ENCODE results near the gene RBFOX2.
"Not testable (repeated sequence)": the region's sequence is repeated elsewhere in the genome, so short reads cannot be mapped to it uniquely, and the experiment has no call there.

The RBFOX2 gene

GRCh38 chr22:36048911-36049677 is 20.5 kb upstream of the RBFOX2 start:
- no peak for DNase-seq (ENCODE audit: low read depth, low spot score)
- H3K4me3 ChIP-seq (ENCODE audit: low read length) = no peak overlapping the region

GRCh38 chr22:36044517-36044916 is 15.9 kb upstream of the RBFOX2 start:
- DNase-seq (ENCODE audit: low read depth, low spot score); H3K4me3 ChIP-seq (ENCODE audit: low read length): not testable (repeated sequence)

GRCh38 chr22:36042240-36042639 is 13.6 kb upstream of the RBFOX2 start:
- no peak overlapping the region for H3K4me3 ChIP-seq (ENCODE audit: low read length)
- DNase-seq (ENCODE audit: low read depth, low spot score) = no peak

DNA sequence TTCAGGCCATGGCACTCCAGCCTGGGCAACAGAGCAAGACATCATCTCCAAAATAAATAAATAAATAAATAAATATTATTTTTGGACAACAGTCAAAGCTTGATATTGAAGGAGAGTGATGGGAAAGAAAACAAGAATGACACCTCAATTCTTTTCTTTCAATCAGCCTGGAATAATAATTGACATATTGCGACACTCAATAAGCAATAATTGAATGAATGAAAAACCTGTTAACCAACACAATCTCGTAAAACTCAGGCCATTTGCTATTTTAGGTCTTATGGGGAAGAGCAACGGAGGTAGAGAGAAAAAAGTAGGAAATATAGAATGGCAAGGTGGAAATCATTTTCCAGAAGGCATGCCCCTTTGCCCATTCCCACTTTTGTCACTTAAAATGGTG is 10.5 kb upstream of the RBFOX2 start:
- DNase-seq (ENCODE audit: low read depth, low spot score) = no peak
- H3K4me3 ChIP-seq (ENCODE audit: low read length) = no peak overlapping the region

DNA sequence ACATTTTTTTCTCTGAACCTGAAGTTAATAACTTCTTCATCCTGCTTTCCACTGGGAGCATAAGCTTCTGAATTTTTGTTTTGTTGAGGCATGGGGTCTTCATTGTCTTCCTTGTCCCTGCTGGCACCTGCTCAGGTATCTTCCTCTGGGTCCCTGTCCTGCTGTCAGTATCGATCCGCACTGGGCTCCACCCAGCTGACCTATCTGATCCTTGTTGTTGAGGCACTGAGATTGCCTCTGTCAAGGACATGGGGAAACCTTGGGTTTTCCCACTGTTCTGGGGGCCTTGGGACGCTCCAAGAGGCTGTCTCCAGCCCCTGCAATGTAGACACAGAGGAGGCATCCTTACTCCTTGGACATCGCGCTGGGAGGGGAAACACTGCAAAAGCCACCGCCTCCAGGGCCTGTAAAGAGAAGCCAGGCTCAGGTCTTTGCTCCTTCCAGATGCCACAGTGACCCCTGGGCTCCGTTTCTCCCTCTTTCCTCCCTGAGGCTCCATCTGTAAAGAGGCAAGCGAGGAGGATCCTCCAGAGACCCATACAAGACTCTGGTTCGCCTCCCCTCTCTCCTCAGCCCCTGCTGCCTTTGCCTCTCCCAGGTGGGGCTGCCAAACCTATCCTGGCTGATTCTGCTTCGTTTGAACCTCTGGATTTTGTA is 8.6 kb upstream of the RBFOX2 start:
- no peak for DNase-seq (ENCODE audit: low read depth, low spot score)
- no peak overlapping the region for H3K4me3 ChIP-seq (ENCODE audit: low read length)

GRCh38 chr22:36036167-36036624 is 7.6 kb upstream of the RBFOX2 start:
- no peak overlapping the region for H3K4me3 ChIP-seq (ENCODE audit: low read length)
- no peak for DNase-seq (ENCODE audit: low read depth, low spot score)

GRCh38 chr22:36032611-36033010 is 4.0 kb upstream of the RBFOX2 start:
- no peak for DNase-seq (ENCODE audit: low read depth, low spot score)
- no peak overlapping the region for H3K4me3 ChIP-seq (ENCODE audit: low read length)

DNA sequence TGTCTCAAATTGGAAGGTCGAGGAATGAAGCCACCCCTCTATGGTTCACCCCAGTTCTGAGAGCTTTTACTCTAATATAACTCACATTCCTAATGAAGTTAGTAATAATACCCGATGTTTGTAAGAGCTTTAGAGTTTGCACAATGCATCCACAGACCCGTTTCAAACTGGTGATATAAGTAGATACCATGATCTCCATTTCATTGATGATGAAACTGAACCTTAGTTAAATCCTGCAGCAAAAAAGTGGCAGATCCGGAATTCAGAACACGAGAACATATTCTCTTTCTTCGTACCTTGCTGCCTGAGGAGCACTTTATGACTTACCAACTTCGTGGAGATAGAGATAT is 757 bp upstream of the RBFOX2 start:
- no peak for DNase-seq (ENCODE audit: low read depth, low spot score)
- peak overlapping the region; percentile 58 for H3K4me3 ChIP-seq (ENCODE audit: low read length)

DNA sequence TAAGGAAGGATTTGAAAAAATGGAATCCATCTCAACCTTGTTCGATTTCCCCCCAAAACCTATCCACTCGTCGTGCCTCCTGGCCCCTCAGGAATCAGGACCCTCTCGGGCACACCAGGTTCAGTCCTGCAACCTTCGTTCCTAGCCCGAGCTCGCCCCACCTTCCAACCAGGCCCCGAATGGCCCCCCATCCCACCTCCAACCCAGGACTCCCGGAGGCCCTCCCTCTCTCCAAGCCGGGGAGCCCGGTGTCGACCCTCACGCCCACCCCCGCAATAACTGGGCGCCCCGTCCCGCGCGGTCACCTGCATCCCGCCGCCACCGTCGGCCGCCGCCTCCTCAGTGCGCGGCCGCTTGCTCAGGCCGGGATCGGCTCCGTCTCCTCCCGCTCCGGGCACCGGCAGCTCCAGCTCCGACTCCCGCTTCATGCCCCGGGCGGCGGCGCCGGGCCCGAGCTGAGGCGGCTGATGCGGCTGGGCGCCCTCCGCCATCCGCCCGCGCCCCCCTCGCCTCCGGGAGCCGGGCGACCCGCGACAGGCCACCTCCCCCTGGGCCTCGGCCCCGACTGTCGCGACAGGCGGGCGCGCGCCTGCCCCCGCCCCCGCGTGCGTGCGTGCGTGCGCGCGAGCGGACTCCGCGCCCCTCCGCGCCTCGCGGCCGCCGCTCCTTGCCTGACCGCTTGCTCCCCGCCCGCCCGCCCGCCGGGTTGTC is 534 bp downstream of the RBFOX2 start:
- H3K4me3 ChIP-seq (ENCODE audit: low read length) = peak overlapping the region; percentile 58
- no peak for DNase-seq (ENCODE audit: low read depth, low spot score)

DNA sequence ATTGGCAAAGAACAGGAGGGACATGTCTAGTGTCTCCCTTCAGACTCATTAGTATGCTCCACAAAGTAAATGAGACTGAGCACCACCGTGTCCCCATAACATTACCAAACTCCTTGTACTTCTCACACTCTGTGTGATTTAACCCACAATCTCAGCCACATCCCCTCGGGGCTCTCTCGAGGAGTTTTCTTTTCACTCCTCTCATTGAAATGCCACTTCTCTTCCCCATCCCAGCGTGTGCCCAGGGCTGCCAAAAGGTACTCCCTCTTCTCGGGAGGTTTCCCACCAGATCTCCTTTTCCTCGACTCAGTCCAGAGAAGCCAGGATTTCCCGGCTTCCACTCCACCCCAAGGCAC is 1.1 kb downstream of the RBFOX2 start:
- DNase-seq (ENCODE audit: low read depth, low spot score) = peak; percentile 35
- H3K4me3 ChIP-seq (ENCODE audit: low read length) = peak overlapping the region; percentile 51

GRCh38 chr22:36026741-36027140 is 1.9 kb downstream of the RBFOX2 start:
- H3K4me3 ChIP-seq (ENCODE audit: low read length) = no peak overlapping the region
- DNase-seq (ENCODE audit: low read depth, low spot score) = no peak

GRCh38 chr22:36022697-36023096 is 5.9 kb downstream of the RBFOX2 start:
- H3K4me3 ChIP-seq (ENCODE audit: low read length) = no peak overlapping the region
- DNase-seq (ENCODE audit: low read depth, low spot score) = no peak

DNA sequence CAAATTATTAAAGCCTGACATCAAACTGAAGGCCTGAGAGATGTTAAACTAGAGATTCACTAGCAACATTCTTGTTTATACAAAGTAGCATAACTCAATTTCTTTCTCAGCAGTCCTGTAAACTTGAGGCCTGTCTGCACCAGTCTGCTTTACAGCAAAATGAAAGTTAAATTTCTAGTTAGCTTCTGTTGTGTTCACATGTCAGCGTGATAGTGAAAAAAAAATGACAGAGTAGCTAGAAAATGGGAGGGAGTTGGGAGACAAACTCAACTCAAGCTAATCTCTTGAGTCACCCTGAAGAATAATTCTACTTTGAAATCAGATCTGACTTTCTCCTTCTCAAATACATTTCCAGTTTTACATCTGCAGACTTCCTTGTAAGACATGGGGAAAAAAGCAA is 6.5 kb downstream of the RBFOX2 start:
- DNase-seq (ENCODE audit: low read depth, low spot score) = no peak
- H3K4me3 ChIP-seq (ENCODE audit: low read length) = no peak overlapping the region

GRCh38 chr22:36021606-36022153 is 6.9 kb downstream of the RBFOX2 start:
- DNase-seq (ENCODE audit: low read depth, low spot score) = no peak
- H3K4me3 ChIP-seq (ENCODE audit: low read length) = no peak overlapping the region

GRCh38 chr22:36020865-36021264 is 7.8 kb downstream of the RBFOX2 start:
- H3K4me3 ChIP-seq (ENCODE audit: low read length); DNase-seq (ENCODE audit: low read depth, low spot score): not testable (repeated sequence)

- no peak overlapping the region for H3K4me3 ChIP-seq (ENCODE audit: low read length)
- DNase-seq (ENCODE audit: low read depth, low spot score) = peak; percentile 51
Observed at GRCh38 chr22:36017651-36018091, 11.0 kb downstream of the RBFOX2 start.

DNA sequence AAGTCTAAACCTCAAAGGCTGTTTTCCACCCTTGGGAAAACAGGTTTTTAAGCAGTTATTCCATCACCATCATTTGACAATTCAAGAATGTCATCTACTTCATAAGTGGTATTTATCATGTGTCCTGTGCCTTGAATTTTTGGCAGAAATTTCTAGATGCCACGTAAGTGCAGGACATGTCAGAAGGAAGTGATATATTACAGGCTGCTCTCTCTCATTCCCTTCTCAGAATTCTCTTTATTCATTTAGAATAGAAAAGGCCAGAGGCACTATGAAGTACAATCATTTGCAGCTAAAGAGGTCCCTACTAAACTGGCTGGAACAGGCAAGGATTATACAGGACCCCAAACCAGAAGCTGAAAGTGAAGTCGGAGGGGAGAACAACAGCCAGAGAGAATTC is 11.9 kb downstream of the RBFOX2 start:
- DNase-seq (ENCODE audit: low read depth, low spot score) = no peak
- H3K4me3 ChIP-seq (ENCODE audit: low read length) = no peak overlapping the region

GRCh38 chr22:36015811-36016529 is 12.7 kb downstream of the RBFOX2 start:
- DNase-seq (ENCODE audit: low read depth, low spot score) = no peak
- no peak overlapping the region for H3K4me3 ChIP-seq (ENCODE audit: low read length)

- no peak for DNase-seq (ENCODE audit: low read depth, low spot score)
- H3K4me3 ChIP-seq (ENCODE audit: low read length) = no peak overlapping the region
Observed at GRCh38 chr22:36015155-36015810, 13.3 kb downstream of the RBFOX2 start.
